LNCaP clone FGC (cell line): ENCODE measurements around the gene PNKP.

ENCODE experiments used
- DNase-seq: peaks from one replicate; pipeline ENCODE4 v3.0.0-alpha.2; 2011; ENCODE audit warnings: low read depth
- H3K4me3 ChIP-seq: 2 replicates; pipeline ENCODE4 v1.5.1; 2011; ENCODE audit warnings: mild to moderate bottlenecking, low read depth, low read length, control low read depth
- CTCF ChIP-seq: IDR thresholded peaks from 2 replicates; pipeline ENCODE4 v1.5.1; 2012; ENCODE audit warnings: mild to moderate bottlenecking; ENCODE audit not compliant: control insufficient read depth, insufficient read depth; ENCODE audit errors: extremely low read depth

PNKP gene

GRCh38 chr19:49836176-49837008 lies 31.0 kb downstream of the PNKP start:
- DNase-seq: no peak
- TF ChIP-seq CTCF: no peak

GRCh38 chr19:49835562-49835961 lies 31.8 kb downstream of the PNKP start:
- DNase-seq: no peak
- TF ChIP-seq CTCF: no peak
- H3K4me3 ChIP-seq: no peak overlapping the region

More at GRCh38 chr19:49836176-49837008, 31.0 kb downstream of the PNKP start:
- no peak overlapping the region for H3K4me3 ChIP-seq

GRCh38 chr19:49833599-49833998 lies 33.8 kb downstream of the PNKP start:
- no peak overlapping the region for H3K4me3 ChIP-seq
- no peak for TF ChIP-seq CTCF
- no peak for DNase-seq

- no peak for DNase-seq
- no peak for TF ChIP-seq CTCF
- no peak overlapping the region for H3K4me3 ChIP-seq
Observed at GRCh38 chr19:49832556-49832955, 34.8 kb downstream of the PNKP start.

- no peak for TF ChIP-seq CTCF
- no peak overlapping the region for H3K4me3 ChIP-seq
- DNase-seq: no peak
Observed at GRCh38 chr19:49831592-49831991, 35.8 kb downstream of the PNKP start.

- no peak overlapping the region for H3K4me3 ChIP-seq
- no peak for TF ChIP-seq CTCF
- DNase-seq: no peak
Observed at GRCh38 chr19:49830766-49831165, 36.6 kb downstream of the PNKP start.

- no peak overlapping the region for H3K4me3 ChIP-seq
- no peak for DNase-seq
- no peak for TF ChIP-seq CTCF
Observed at GRCh38 chr19:49829721-49830120, 37.7 kb downstream of the PNKP start.
